ENCODE data around the gene SEC24C. TPM values are rescaled to one million over a fixed set of nuclear protein-coding genes. Genes with fewer than 3 reads are reported as not detected.
"Not testable (repeated sequence)": the region's sequence is repeated elsewhere in the genome, so short reads cannot be mapped to it uniquely, and the experiment has no call there.

Gene SEC24C
- polyA plus RNA-seq, 2 of the 4 experiments (the other 2 are of a cell fraction) = 54.3 to 84.7 TPM

- TF ChIP-seq PHF8 (IDR thresholded peaks at IDR 0.05; ENCODE audit: borderline replicate concordance, low read depth) (peak; percentile 69; the same call in 1 of the 2 replicates), JUN (IDR thresholded peaks at IDR 0.05) (peak in 1 of 2 experiments; percentile 71; a peak in 2 of 5 replicates), POLR2A (IDR thresholded peaks at IDR 0.05; ENCODE audit: low read length) (no peak), REST (IDR thresholded peaks at IDR 0.05) (peak; percentile 59)
- POLR2A ChIA-PET = interaction anchor here (0.6 to 2.0 kb wide), 6 partner anchors 9 to 55 kb away, joined by 3 to 8 read pairs (median 5); a partner anchor contains a TSS
- ATAC-seq (peak; percentile 9 to 33; a peak in 4 of 6 replicates), DNase-seq (ENCODE audit: low read depth in 1 of 2, low spot score in 1 of 2) (no peak), FAIRE-seq (no peak)
- Histone ChIP-seq H3K4me2 (peak overlapping the region; percentile 85), H3K4me3 (peak overlapping the region; percentile 97), H3K9me3 (no peaks in the 10 kb centered on the region), H3K27ac (peak overlapping the region; percentile 70 to 92), H3K4me1 (peaks cover 26% of the 10 kb centered on the region)
- CTCF ChIA-PET = interaction anchor here (2.6 kb wide), 1 partner anchor 8 kb away, joined by 8 read pairs; no protein-coding TSS in a partner anchor
- 5% methylated on average over 26 of the region's 54 CpGs for WGBS (ENCODE audit: missing lambda C conversion rate)
Measured at GRCh38 chr10:73785721-73786511, 41.7 kb downstream of the SEC24C start.

GRCh38 chr10:73786512-73786885, 42.3 kb downstream of the SEC24C start:
- H3K27ac ChIP-seq = peak overlapping the region; percentile 70 to 92; a peak in 3 of 6 replicates
- no peaks in the 10 kb centered on the region for H3K9me3 ChIP-seq
- 20% methylated on average over 2 of the region's 2 CpGs for WGBS (ENCODE audit: missing lambda C conversion rate)
- H3K4me1 ChIP-seq = peaks cover 25% of the 10 kb centered on the region
- ATAC-seq = no peak
- no peak for FAIRE-seq
- peak in 1 of 2 experiments; percentile 28 for DNase-seq (ENCODE audit: low read depth in 1 of 2, low spot score in 1 of 2)
- H3K4me2 ChIP-seq = peak overlapping the region; percentile 85
- TF ChIP-seq ELK1 (IDR thresholded peaks at IDR 0.05; ENCODE audit: low read depth, low read length) (no peak), E2F6 (IDR thresholded peaks at IDR 0.05; ENCODE audit: borderline replicate concordance, low read depth) (no peak), SMC3 (IDR thresholded peaks at IDR 0.05) (no peak), CBX8 (IDR thresholded peaks at IDR 0.05) (no peak), ESRRA (IDR thresholded peaks at IDR 0.05; ENCODE audit: borderline replicate concordance, low read length) (no peak), PHF8 (IDR thresholded peaks at IDR 0.05; ENCODE audit: borderline replicate concordance, low read depth) (no peak), FOSB (CRISPR knock-in tag; IDR thresholded peaks at IDR 0.05) (no peak), ZC3H11A (IDR thresholded peaks at IDR 0.05) (no peak)
- peak overlapping the region; percentile 97 for H3K4me3 ChIP-seq
- CTCF ChIA-PET = interaction anchor here (1.7 to 2.6 kb wide), 2 partner anchors 7 to 20 kb away, joined by 5 to 8 read pairs; no protein-coding TSS in a partner anchor
- POLR2A ChIA-PET = interaction anchor here (0.6 to 2.0 kb wide), 5 partner anchors 8 to 56 kb away, joined by 3 to 8 read pairs (median 5); a partner anchor contains a TSS

GRCh38 chr10:73787031-73787800, 43.0 kb downstream of the SEC24C start:
- POLR2A ChIA-PET = interaction anchor here (0.9 to 2.0 kb wide), 2 partner anchors 15 to 57 kb away, joined by 3 to 8 read pairs; a partner anchor contains a TSS
- H3K9me3 ChIP-seq; ATAC-seq; DNase-seq (ENCODE audit: low read depth in 1 of 2, low spot score in 1 of 2); FAIRE-seq; H3K27ac ChIP-seq; H3K4me3 ChIP-seq: not testable (repeated sequence)
- H3K4me2 ChIP-seq = peak overlapping the region; percentile 85
- H3K4me1 ChIP-seq = peaks cover 25% of the 10 kb centered on the region
- CTCF ChIA-PET = interaction anchor here (1.0 to 1.7 kb wide), 3 partner anchors 19 to 153 kb away, joined by 3 to 5 read pairs (median 5); no protein-coding TSS in a partner anchor
- 93% methylated on average over 21 of the region's 21 CpGs for WGBS (ENCODE audit: missing lambda C conversion rate)
